ENCODE results near the gene NAALADL2.
"Not testable (repeated sequence)": the region's sequence is repeated elsewhere in the genome, so short reads cannot be mapped to it uniquely, and the experiment has no call there.

The NAALADL2 gene

GRCh38 chr3:175391601-175392000 lies 532.5 kb downstream of the NAALADL2 start:
- no peak for DNase-seq

- no peak for DNase-seq
Observed at GRCh38 chr3:175392653-175393052, 533.5 kb downstream of the NAALADL2 start.

- no peak for DNase-seq
Observed at GRCh38 chr3:175397372-175397771, 538.2 kb downstream of the NAALADL2 start.

GRCh38 chr3:175398676-175399075 lies 539.5 kb downstream of the NAALADL2 start:
- DNase-seq, result no peak

GRCh38 chr3:175399156-175399840 lies 540.2 kb downstream of the NAALADL2 start:
- DNase-seq, result no peak

- no peak for DNase-seq
Observed at GRCh38 chr3:175404027-175404426, 544.9 kb downstream of the NAALADL2 start.

GRCh38 chr3:175404621-175405020 lies 545.5 kb downstream of the NAALADL2 start:
- DNase-seq, result no peak

GRCh38 chr3:175410251-175410650 lies 551.1 kb downstream of the NAALADL2 start:
- DNase-seq, result no peak

GRCh38 chr3:175411405-175411804 lies 552.3 kb downstream of the NAALADL2 start:
- no peak for DNase-seq

- DNase-seq, result no peak
Observed at GRCh38 chr3:175411946-175412345, 552.8 kb downstream of the NAALADL2 start.

GRCh38 chr3:175413926-175414325 lies 554.8 kb downstream of the NAALADL2 start:
- peak; percentile 26 for DNase-seq

GRCh38 chr3:175416600-175416999 lies 557.5 kb downstream of the NAALADL2 start:
- DNase-seq, result no peak

GRCh38 chr3:175417426-175417825 lies 558.3 kb downstream of the NAALADL2 start:
- no peak for DNase-seq

- no peak for DNase-seq
Observed at GRCh38 chr3:175421902-175422301, 562.8 kb downstream of the NAALADL2 start.

- no peak for DNase-seq
Observed at GRCh38 chr3:175422744-175423143, 563.6 kb downstream of the NAALADL2 start.

GRCh38 chr3:175423848-175424247 lies 564.7 kb downstream of the NAALADL2 start:
- not testable (repeated sequence) for DNase-seq

- DNase-seq, result no peak
Observed at GRCh38 chr3:175426805-175427204, 567.7 kb downstream of the NAALADL2 start.

- no peak for DNase-seq
Observed at GRCh38 chr3:175428466-175428865, 569.3 kb downstream of the NAALADL2 start.

- no peak for DNase-seq
Observed at GRCh38 chr3:175430983-175431773, 572.0 kb downstream of the NAALADL2 start.

GRCh38 chr3:175432376-175433025 lies 573.4 kb downstream of the NAALADL2 start:
- DNase-seq, result peak; percentile 68

GRCh38 chr3:175433026-175433674 lies 574.0 kb downstream of the NAALADL2 start:
- DNase-seq, result no peak

GRCh38 chr3:175434561-175434960 lies 575.4 kb downstream of the NAALADL2 start:
- DNase-seq, result peak; percentile 7

GRCh38 chr3:175443682-175444081 lies 584.5 kb downstream of the NAALADL2 start:
- DNase-seq, result no peak

Data from NCI-H146 (cell line).